DMS53 (cell line): ENCODE results near the gene ZNF644.
A peak's percentile ranks its signal among the peaks of the same experiment; 100 is the strongest.
"Not testable (repeated sequence)": the region's sequence is repeated elsewhere in the genome, so short reads cannot be mapped to it uniquely, and the experiment has no call there.

Source experiments
- DNase-seq: peaks from one replicate; lab custom pipeline; 2025; lab: John Stamatoyannopoulos, UW

Gene ZNF644

DNA sequence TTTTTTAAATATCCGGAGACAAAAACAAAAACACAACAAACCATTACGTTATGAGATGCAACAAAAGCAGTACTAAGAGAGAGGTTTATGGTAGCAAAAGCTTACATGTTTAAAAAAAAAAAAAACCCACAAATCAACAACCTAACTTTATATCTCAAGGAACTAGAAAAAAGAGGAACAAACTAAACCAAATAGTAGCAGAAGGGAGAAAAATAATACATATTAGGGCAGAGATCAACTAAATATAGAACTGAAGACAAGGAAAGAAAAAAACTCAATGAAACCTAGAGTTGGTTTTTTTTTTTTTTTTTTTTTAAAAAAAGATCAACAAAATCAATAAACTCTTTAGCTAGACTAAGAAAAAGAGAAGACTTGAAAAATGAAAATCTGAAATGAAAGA, 34.9 kb downstream of the ZNF644 start:
- no peak for DNase-seq

DNA sequence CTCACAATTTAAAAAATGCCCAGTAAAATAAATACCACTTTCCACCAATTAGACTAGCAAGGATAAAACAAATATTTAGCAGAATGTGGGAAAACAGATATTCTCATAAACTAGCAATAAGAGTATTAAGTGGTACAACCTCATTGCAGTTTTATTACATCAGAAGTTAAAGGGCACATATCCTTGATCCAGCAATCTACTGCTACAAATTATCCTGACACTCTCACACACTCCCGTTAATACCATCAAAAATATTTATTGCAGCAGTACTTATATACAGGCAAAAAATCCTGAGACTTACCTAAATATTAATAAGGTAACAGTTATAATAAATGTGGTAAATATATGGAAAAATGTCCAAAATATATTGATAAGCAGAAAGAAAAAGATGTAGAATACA, 44.3 kb downstream of the ZNF644 start:
- no peak for DNase-seq

DNA sequence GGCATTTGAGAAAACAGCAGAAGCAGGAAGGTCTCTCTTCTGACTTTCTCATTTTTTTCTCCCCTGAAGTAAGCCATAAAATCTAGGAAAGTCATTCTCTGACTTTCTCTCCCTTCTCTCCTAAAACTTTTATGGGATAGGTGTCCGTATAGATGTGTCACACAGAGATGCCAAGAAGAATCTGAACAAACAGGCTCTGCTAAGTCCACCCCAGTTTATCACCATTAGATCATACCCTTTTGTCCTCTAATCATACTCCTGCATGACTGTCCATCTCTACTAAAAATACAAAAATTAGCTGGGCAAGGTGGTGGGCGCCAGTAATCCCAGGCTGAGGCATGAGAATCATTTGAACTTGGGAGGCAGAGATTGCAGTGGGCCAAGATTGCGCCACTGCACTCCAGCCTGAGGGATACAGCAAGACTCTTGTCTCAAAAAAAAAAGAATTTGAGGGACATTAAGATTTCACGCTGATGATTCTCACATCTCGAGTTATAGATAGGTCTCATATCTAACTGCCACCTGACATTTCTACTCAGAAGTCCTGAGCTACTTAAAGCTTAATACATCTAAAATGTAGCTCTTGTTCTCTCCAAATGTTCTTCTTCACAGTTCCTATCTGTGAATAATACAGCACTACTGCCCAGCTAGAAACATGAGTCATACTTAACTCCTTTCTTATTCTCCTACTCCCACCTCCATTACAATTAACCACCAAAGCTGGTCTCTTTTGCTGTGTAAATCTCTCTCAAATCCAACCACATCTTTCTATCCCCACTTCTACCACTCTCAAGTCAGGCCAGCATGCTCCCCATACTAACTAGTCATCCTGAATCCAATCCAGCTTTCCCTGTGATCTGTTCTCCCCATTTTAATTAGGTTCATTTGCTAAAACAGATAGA, 47.7 kb downstream of the ZNF644 start:
- peak; percentile 18 for DNase-seq

DNA sequence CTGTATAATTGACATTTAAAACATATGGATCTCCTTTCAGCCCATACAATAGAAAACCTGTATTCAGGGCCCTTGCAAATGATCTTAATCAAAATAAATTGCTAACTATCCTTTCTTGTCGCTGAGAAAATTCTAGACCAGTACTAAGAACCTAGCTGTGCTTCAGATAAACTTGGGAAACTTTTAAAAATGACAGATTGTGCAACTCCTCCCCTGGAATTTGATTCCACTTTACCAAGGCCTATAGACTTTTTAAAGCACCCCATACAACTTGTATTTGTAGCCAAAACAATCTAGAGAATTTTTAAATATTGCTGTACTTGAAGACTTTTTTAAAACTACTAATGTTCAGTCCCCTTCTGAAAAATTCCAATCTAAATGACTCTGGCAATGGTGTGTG, 51.6 kb downstream of the ZNF644 start:
- no peak for DNase-seq

DNA sequence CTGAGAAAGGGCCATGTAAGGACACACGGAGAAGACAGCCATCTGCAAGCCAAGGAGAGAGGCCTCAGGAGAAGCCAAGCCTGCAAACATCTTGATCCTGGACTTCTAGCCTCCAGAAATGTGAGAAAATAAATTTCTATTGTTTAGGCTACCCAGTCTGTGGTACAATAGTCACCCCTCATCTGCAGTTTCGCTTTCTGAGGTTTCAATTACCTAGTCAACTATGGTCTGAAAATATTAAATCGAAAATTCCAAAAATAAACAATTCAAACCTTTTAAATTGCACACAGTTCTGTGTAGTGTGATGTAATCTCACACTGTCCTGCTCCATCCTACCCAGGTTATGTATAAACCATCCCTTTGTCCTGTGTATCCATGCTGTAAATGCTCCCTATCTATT, 52.6 kb downstream of the ZNF644 start:
- no peak for DNase-seq

DNA sequence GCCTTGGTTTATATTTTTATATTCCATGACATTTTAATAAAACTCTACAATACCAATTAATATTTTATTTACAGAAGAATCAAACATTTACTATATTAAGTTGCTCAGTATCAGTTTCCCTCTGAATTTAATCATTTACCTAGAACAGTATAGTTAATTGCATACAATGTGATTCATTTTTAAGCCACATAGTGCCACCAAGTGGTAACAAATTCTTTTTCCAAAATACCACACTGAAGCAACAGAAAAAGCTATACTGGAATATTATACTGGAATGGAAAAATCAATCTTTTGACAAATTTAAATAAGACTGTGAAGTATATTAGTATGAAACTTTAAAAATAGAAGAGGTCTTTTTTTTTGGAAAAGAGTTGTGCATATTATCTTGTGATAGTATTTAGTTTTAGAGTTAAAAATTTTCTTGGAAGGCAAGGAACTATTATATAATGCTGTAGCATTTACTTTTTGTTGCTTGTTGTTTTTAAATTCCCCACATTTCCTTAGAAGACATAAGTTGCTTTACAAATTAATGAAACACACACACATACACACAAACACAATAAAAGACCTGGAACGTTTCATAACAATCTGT, 57.3 kb downstream of the ZNF644 start:
- peak; percentile 71 for DNase-seq

DNA sequence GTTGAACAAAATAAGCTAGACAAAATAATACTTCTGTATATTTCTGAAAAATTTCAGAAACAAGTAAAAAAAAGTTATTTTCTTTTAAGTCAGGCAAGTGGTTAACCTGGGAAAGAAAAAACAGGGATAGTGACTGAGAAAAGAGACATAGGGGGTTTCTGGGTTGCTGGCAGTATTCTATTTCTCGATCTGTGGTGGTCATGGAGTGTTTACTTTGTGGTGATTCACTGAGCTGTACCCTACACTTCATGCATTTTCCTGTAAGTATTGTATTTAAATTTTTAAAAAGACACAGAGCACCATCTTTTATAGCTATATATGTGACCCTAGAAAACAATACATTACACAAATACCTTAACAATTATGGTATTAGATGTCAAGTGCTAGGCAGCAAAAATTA, 58.2 kb downstream of the ZNF644 start:
- DNase-seq: peak; percentile 56

DNA sequence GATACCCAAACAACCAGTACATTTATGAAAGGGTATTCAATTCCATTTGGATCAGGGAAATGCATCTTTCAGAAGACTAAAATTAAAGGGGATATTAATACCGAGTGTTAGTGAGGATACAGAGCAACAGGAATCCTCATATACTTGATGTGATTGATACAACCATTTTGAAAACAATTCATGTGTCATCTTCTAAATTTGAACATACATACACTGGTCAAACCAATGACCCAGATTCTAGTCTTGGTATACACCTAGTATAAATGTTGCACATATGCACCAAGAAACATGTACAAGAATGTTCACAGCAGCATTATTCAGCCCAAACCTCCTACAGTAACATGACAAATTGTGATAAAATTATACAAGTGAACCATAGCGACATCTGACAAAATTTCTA, 58.6 kb downstream of the ZNF644 start:
- no peak for DNase-seq

DNA sequence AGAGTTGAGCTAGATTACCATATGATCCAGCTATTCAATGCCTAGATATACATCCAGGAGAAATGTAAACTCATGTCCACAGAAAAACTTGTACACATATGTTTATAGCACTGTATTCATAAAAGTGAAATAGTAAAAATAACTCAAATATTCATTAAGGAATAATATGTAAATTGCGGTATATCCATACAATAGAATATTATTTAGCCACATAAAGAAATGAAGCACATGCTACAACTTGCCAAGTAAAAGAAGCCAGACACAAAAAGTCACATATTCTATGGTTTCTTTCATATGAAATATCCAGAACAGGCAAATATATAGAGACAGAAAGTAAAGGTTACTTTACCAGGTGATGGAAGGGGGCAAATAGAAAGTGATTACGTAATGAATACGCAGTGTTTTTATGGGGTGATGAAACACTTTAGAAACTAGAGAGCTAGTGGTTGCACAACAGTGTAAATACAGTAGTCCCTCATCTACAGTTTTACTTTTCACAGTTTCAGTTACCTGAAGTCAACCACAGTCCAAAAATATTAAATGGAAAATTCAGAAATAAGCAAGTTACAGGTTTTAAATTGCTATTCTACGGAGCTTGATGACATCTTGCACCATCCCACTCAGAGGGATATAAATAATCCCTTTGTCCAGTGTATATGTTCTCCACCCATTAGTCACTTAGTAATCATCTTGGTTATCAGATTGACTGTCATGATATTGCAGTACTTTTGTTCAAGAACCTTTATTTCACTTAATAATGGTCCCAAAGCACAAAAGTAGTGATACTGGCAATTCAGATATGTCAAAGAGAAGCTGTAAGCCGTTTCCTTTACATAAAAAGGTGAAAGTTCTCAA, 62.3 kb downstream of the ZNF644 start:
- DNase-seq: peak; percentile 16

DNA sequence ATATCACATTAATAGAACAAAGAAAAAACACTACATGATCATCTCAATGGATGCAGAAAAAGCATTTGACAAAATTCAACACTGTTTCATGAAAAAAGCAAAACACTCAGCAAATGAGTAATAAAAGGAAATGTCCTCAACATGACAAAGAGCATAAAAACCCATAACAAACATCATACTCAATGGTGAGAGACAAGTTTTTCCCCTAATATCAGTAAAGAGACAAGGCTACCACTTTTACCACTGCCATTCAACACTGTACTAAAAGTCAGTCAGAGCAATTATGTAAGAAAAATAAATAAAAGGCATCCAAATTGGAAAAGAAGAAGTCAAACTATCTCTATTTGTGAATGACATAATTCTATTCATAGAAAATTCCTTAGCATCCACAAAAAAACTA, 64.3 kb downstream of the ZNF644 start:
- no peak for DNase-seq

DNA sequence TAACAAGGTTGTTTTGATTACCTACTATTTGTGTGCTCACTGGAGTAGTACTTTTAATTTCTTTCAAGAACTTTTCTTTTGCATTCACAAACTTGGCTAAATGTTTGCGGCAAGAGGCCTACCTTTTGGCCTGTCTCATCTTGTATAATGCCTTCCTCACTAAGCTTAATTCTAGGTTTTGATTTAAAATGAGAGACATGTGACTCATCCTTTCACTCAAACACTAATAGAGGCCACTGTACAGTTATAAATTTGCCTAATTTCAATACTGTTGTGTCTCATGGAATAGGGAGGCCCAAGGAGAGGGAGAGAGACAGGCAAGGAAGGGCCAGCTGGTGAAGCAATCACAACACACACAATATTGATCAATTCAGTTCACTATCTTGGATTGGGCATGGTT, 66.1 kb downstream of the ZNF644 start:
- DNase-seq: no peak

DNA sequence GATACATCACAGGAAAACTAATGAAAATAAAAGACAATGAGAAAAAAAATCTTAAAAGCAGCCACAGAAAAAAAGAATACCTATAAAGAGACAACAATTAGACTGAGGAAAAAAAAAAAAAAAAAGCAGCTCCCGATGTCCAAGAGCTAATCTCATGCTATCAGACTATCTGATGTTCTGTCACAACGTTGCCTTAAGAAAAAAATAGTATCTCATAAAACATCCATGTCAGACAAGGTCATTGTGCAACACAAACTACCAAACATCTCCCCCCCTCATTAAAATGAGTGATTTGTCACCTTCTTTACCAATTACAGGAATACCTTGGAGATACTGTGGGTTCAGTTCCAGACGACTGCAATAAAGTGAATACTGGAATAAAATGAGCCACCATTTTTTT, 68.9 kb downstream of the ZNF644 start:
- no peak for DNase-seq

DNA sequence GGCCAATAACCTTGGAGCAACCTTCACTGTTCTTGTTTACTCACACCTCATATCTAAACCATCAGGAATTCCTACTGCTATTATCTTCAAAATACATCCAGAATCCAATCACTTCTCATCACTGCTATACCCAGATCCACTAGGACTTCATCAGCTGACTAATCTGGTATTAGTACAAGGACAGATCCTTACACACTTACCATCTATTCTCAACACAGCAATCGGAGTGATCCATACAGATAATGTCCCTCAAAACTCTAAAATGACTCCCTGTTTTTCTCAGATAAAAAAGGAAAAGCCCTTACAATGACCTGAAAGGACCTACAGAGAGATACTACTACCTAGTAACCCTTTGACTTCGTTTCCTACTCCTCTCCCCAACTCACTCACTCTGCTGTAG, 70.8 kb downstream of the ZNF644 start:
- no peak for DNase-seq

DNA sequence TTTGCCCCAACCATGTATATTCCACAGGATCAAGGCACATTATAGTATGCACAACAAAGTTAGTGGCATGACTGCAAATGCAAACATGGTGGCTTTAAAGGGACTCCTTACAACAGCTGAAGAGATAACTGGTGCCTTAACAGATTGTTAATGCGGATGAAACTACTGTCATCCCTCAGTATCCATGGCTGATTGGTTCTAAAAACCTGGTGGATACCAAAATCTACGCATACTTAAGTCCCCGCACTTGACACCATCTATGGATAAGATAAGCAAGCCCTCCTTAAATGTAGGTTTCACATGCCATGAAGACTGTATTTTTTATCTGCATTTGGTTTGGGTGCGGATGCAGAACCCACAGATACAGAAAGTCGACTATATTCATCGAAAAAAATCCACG, 73.5 kb downstream of the ZNF644 start:
- DNase-seq: no peak

DNA sequence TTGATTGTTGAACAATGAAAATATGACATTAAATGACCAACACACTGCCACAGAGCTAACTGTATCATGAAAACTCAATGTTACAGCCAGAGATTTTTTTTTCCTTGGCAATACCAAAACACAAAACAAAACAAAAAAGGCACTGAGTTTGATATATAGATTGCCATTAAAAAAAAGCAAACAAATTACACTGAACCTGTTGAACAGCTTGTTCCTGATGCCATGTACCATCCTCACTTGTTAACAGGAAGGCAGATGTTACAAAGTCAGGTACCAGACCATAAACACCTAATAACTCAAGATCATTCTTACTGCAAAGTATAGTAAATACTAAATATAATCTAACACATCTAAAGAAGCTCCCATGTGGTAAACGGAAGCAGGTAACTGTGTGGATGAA, 75.2 kb downstream of the ZNF644 start:
- peak; percentile 16 for DNase-seq

DNA sequence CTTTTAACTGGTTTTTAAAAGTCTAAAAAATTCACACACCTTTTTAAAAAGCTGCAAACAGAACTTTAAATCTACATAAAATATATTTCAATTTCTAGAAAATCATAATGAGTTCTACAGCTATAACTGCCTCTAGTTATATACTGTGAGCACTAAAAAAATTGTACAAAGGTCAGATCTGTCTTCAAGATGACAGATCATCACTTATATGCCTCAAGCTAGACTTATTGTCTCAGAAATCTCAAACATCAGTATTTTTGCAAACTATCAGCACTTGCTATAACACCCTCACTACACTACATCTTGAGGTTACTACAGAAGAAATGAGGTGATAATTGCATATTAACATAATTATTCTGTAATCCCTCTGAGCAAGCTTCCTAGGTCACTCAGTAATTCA, 76.5 kb downstream of the ZNF644 start:
- no peak for DNase-seq

DNA sequence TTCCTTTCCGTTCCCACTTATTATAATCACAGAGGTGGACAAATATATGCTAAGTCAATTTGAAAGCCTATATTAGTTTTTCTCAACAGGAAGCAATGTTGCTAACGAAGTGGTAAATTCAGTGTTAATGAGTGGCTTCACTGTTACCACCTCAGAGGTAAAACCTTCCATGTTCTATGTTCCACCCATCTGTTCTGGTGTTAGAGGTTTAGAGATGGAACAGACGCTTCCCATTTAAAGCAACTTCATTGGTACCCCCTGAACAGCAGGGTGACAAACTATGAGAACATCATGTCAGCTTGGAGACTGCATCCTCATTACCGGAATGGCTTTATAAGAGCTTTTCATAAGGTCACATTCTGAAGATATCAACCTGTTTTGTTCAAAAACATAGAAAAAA, 77.9 kb downstream of the ZNF644 start:
- no peak for DNase-seq

DNA sequence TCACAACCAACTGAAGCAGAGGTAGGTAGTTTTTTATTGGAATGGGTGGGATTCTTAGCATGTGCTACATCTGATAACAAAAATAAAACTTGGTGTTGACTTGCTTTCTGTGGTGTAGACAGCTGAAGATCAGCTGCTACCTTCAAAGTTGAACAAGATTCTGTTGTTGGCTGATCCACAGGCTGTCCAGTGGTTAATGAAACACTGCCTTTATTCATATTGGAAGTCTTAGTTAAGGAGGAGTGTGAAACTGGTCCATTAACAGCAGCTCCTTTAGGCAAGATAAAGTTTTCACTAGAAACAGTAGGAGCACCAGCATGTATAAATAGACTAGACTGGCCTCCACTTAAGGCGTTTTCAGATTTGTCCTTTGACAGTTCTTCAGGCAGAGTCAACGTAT, 81.1 kb downstream of the ZNF644 start:
- DNase-seq: no peak

DNA sequence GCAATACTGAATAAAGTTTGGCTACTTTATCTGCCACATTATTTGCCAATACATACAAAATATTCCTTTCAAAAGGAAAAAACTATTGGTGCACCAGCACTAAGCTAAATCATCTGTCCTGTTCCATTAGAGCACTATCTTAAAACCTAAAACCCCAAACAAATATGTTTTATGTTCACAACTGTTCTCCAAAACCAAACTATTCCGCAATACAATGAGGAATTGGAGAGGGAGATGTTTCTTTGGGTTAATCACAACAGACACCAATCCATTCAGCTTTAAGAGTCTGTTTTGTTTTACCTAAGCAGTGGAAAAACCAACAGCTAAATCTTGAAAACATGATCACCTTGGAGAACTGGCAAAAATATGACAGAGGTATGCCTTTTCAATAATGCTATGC, 85.1 kb downstream of the ZNF644 start:
- DNase-seq: no peak

DNA sequence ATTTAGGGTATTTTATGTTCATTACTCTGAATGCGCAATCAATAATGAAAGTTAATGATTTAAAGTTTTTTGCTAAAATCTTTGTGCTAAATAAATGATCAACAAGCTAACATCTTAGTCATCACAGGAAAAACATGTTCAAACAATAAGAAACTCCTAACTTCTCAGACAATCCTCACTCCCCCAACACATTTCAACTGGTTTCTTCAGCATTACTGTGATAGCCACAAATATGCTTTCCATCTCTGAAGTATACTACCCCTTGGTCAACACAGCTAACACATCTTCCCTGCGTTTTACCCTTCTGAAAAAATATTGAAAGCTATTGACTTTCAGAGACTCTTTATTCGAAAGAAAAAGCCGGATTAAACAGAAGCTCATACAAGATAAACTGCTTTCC, 85.8 kb downstream of the ZNF644 start:
- DNase-seq: no peak

DNA sequence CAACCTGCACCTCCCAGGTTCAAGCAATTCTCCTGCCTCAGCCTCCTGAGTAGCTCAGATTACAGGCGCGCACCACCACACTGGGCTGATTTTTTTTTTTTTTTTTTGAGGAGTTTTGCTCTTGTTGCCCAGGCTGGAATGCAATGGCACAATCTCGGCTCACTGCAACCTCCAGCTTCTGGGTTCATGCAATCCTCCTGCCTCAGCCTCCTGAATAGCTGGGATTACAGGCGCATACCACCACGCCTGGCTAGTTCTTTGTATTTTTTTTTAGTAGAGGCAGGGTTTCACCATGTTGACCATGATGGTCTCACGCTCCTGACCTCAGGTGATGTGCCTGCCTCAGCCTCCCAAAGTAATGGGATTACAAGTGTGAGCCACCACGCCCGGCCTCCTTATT, 93.6 kb downstream of the ZNF644 start:
- not testable (repeated sequence) for DNase-seq

DNA sequence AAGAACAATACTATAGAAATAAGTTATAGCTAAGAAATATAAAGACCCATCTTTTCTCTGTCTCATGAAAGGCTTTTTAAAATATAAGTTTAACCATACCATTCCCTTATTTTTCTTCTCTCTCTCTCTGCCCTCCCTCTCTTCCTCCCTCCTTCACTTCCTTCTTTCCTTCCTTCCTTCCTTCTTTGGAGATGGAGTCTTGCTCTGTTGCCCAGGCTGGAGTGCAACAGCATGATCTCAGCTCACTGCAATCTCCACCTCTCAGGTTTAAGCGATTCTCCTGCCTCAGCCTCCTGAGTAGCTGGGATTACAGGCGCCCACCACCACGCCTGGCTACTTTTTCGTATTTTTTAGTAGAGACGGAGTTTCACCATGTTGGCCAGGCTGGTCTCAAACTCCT, 94.2 kb downstream of the ZNF644 start:
- DNase-seq: not testable (repeated sequence)

DNA sequence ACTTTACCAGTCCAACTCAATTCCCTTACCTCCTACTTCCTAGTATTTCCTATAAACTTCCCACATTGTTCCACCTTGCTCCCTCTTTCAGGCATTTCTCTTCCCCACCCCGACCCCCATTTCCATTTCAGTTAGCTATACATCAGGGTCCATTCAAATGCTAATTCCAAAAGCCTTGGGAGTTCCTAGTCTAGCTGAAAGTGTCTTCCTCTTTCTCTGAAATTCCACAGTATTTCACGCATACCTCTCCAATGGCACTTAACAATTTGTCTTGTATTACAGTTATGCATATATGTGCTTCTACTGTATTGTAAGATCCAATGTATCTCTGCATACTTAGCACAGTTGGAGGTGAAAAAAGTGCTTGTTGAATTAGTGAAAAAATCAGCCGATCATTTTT, 94.9 kb downstream of the ZNF644 start:
- DNase-seq: no peak
